ENCODE results near the gene PPP1R13L. TPM values are rescaled to one million over a fixed set of nuclear protein-coding genes. Genes with fewer than 3 reads are reported as not detected.
"Not testable (repeated sequence)": the region's sequence is repeated elsewhere in the genome, so short reads cannot be mapped to it uniquely, and the experiment has no call there.

PPP1R13L gene
- total RNA-seq, 1 donor from 2014 or later: 111 TPM

DNA sequence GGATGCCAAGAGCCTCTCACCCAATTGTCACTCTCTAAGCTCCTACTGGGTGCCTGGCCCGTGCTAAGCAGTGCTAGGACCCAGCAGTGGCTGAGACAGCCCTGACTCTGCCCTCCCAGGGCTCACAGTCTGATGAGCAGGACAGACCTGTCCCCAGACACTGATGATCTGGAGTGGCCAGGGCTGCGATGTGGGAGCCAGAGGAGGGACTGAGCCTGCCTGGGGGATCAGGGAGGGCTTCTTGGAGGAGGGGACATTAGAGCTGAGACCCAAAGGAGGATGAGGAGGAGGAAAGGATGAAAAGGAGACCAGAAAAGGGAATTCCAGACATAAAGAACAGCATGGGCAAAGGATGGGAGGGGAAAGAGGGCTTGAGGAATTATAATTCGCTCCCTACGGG is 12.3 kb upstream of the PPP1R13L start:
- Histone ChIP-seq H3K36me3 (peaks cover 0 to 57% of the 10 kb centered on the region in 2 donors), H3K27me3 (no peaks in the 10 kb centered on the region), H3K4me1 (no peaks in the 10 kb centered on the region), H3K4me3 (no peak overlapping the region), H3K9me3 (no peaks in the 10 kb centered on the region), H3K27ac (no peak overlapping the region)
- intact Hi-C loops (cut with DNase I): no loop called here
- no peak for DNase-seq (ENCODE audit: extremely low spot score in 2 of 2)
- TF ChIP-seq, protein P1, sequence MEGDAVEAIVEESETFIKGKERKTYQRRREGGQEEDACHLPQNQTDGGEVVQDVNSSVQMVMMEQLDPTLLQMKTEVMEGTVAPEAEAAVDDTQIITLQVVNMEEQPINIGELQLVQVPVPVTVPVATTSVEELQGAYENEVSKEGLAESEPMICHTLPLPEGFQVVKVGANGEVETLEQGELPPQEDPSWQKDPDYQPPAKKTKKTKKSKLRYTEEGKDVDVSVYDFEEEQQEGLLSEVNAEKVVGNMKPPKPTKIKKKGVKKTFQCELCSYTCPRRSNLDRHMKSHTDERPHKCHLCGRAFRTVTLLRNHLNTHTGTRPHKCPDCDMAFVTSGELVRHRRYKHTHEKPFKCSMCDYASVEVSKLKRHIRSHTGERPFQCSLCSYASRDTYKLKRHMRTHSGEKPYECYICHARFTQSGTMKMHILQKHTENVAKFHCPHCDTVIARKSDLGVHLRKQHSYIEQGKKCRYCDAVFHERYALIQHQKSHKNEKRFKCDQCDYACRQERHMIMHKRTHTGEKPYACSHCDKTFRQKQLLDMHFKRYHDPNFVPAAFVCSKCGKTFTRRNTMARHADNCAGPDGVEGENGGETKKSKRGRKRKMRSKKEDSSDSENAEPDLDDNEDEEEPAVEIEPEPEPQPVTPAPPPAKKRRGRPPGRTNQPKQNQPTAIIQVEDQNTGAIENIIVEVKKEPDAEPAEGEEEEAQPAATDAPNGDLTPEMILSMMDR (IDR thresholded peaks at IDR 0.05): no peak
- TF ChIP-seq POLR2A (IDR thresholded peaks at IDR 0.05): no peak
- TF ChIP-seq POLR2AphosphoS5 (IDR thresholded peaks at IDR 0.05; ENCODE audit: insufficient read depth in 1 of 2, low read depth in 1 of 2): no peak

DNA sequence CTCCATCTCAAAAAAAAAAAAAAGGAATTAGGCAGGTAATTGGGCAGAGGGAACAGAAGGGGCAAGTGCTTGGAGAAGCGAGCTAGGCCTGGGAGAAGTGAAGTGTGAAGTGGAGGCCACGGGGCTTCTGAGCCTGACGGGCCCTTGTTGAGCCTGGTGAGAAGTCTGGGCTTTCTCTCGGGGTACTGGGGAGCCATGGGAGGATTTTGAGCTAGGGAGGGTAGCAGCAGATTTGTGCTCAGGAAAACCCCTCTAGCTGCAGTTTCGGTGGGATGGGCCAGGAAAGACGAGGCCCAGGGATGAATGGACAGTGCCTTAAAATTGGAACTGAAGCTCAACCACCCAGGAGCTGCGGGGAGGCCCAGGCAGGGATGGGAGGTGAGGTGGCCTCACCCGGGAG is 9.6 kb upstream of the PPP1R13L start:
- Histone ChIP-seq H3K27ac (no peak overlapping the region), H3K4me3 (no peak overlapping the region), H3K27me3 (no peaks in the 10 kb centered on the region), H3K36me3 (peaks cover 0 to 50% of the 10 kb centered on the region in 2 donors), H3K4me1 (no peaks in the 10 kb centered on the region), H3K9me3 (no peaks in the 10 kb centered on the region)
- TF ChIP-seq POLR2A (IDR thresholded peaks at IDR 0.05): no peak
- TF ChIP-seq, protein P1 (IDR thresholded peaks at IDR 0.05): no peak
- TF ChIP-seq POLR2AphosphoS5 (IDR thresholded peaks at IDR 0.05; ENCODE audit: insufficient read depth in 1 of 2, low read depth in 1 of 2): no peak
- no peak for DNase-seq (ENCODE audit: extremely low spot score in 2 of 2)
- intact Hi-C loops (cut with DNase I): no loop called here

DNA sequence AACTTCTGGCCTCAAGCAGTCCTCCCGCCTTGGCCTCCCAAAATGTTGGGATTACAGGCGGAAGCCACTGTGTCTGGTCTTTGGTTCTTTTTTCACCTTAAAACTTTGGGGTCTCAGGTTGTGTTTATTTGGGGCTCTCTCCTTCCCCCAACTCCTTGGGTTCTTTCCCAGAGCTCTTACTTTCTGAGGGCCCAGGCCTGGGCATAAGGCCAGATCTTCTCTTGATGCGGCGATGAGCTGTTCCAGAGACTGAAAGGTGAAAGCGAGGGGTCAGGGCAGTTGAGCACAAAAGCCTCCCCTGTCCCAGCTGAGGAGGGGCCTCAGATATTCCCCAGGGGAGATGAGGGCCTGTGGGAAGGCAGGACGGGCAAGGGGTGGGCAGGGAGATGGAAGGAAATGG is 8.6 kb upstream of the PPP1R13L start:
- no peak overlapping the region for H3K27ac ChIP-seq
- no peaks in the 10 kb centered on the region for H3K4me1 ChIP-seq
- no peaks in the 10 kb centered on the region for H3K9me3 ChIP-seq
- peaks cover 0 to 50% of the 10 kb centered on the region in 2 donors for H3K36me3 ChIP-seq
- DNase-seq (ENCODE audit: extremely low spot score in 2 of 2): no peak
- no peaks in the 10 kb centered on the region for H3K27me3 ChIP-seq
- intact Hi-C loops (cut with DNase I): no loop called here
- no peak overlapping the region for H3K4me3 ChIP-seq
- TF ChIP-seq, protein P1 (IDR thresholded peaks at IDR 0.05): no peak
- TF ChIP-seq POLR2AphosphoS5 (IDR thresholded peaks at IDR 0.05; ENCODE audit: insufficient read depth in 1 of 2, low read depth in 1 of 2) (no peak), POLR2A (IDR thresholded peaks at IDR 0.05) (no peak)

DNA sequence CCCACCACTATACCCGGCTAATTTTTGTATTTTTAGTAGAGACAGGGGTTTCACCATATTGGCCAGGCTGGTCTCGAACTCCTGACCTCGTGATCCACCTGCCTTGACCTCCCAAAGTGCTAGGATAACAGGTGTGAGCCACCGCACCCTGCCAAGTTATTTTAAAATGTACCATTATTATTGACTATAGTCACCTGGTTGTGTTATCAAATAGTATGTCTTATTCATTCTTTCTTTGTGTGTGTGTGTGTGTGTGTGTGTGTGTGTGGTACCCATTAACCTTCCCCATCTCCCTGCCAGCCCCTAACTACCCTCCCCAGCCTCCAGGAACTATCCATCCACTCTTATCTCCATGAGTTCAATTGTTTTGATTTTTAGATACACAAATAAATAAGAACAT is 5.5 kb upstream of the PPP1R13L start:
- intact Hi-C loops (cut with DNase I); H3K9me3 ChIP-seq; H3K27ac ChIP-seq; DNase-seq (ENCODE audit: extremely low spot score in 2 of 2); H3K27me3 ChIP-seq; H3K4me3 ChIP-seq: not testable (repeated sequence)
- Histone ChIP-seq H3K4me1 (peaks cover 14% of the 10 kb centered on the region), H3K36me3 (peaks cover 0 to 29% of the 10 kb centered on the region in 2 donors)

DNA sequence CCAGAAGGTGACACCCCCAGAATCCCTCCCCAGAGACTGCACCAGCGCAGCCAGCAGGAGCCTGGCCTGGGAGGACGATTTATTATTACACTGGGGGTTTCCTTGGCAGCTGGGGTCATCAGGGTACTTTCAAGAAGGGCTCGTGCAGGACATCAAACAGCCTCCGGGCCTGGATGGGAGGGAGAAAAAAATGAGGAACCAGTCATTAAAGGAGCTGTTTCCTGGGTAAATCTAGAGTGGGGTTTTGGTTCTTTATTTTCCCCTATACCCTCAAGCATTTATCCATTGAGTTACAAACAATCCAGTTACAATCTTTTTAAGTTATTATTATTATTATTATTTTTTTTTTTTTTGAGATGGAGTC is 4.7 kb upstream of the PPP1R13L start:
- Histone ChIP-seq H3K4me3 (no peak overlapping the region), H3K9me3 (no peaks in the 10 kb centered on the region), H3K27me3 (no peaks in the 10 kb centered on the region), H3K4me1 (peaks cover 22% of the 10 kb centered on the region), H3K36me3 (peaks cover 0 to 25% of the 10 kb centered on the region in 2 donors), H3K27ac (no peak overlapping the region)
- TF ChIP-seq POLR2AphosphoS5 (IDR thresholded peaks at IDR 0.05; ENCODE audit: insufficient read depth in 1 of 2, low read depth in 1 of 2) (no peak), POLR2A (IDR thresholded peaks at IDR 0.05) (no peak)
- TF ChIP-seq, protein P1 (IDR thresholded peaks at IDR 0.05): no peak
- intact Hi-C loops (cut with DNase I): no loop called here
- DNase-seq (ENCODE audit: extremely low spot score in 2 of 2): no peak

Data from vagina (tissue), 2 donors.